GM12874 (cell line): Measurements from ENCODE around the gene KLHL18.

Experiments used
- CTCF ChIP-seq: IDR thresholded peaks from 2 replicates; pipeline ENCODE4 v1.5.1; 2011; ENCODE audit warnings: low read depth, mild to moderate bottlenecking, control low read depth, low read length, moderate library complexity; ENCODE audit not compliant: insufficient read depth

KLHL18 gene

GRCh38 chr3:47283591-47284364 is 1.0 kb downstream of the KLHL18 start:
- TF ChIP-seq CTCF: no peak

GRCh38 chr3:47288966-47289910 is 6.5 kb downstream of the KLHL18 start:
- TF ChIP-seq CTCF: no peak

- TF ChIP-seq CTCF: no peak
Observed at GRCh38 chr3:47291158-47291753, 8.5 kb downstream of the KLHL18 start.

GRCh38 chr3:47293822-47294221 is 11.1 kb downstream of the KLHL18 start:
- no peak for TF ChIP-seq CTCF

- no peak for TF ChIP-seq CTCF
Observed at GRCh38 chr3:47294392-47294791, 11.6 kb downstream of the KLHL18 start.

- TF ChIP-seq CTCF: no peak
Observed at GRCh38 chr3:47295322-47295721, 12.6 kb downstream of the KLHL18 start.

- no peak for TF ChIP-seq CTCF
Observed at GRCh38 chr3:47295976-47296375, 13.2 kb downstream of the KLHL18 start.
